HG03521 (cell line): ENCODE measurements around the gene XPC.
"Not testable (repeated sequence)": the region's sequence is repeated elsewhere in the genome, so short reads cannot be mapped to it uniquely, and the experiment has no call there.

ENCODE experiments used
- ATAC-seq: cut with Tn5 transposase; IDR thresholded peaks from one replicate; pipeline ENCODE4 v1.9.1; 2021; ENCODE audit warnings: mild to moderate bottlenecking, moderate library complexity; ENCODE audit not compliant: unreplicated experiment

The XPC gene

GRCh38 chr3:14122301-14122700 lies 56.1 kb downstream of the XPC start:
- no peak for ATAC-seq

DNA sequence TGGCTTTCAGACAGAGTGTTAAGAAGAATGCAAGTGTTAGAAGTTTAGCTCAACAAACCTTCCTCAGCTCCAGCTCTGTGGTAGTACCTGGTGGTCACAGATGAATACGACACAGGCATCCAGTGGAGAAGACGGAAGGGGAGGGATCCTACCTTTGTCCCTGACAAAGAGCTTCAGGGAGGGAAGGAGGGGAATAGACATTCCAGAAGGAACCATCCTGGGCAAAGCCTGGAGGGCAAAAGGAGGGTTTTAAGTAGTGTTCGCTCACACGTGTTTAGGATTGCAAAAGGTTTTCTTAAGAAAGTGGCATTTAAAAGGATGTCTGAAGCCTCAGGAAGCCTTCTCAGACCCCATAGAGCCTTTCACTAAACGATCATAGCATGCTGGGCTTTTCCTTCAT lies 56.5 kb downstream of the XPC start:
- ATAC-seq: no peak

GRCh38 chr3:14120921-14121448 lies 57.4 kb downstream of the XPC start:
- not testable (repeated sequence) for ATAC-seq

GRCh38 chr3:14120111-14120920 lies 58.1 kb downstream of the XPC start:
- no peak for ATAC-seq

DNA sequence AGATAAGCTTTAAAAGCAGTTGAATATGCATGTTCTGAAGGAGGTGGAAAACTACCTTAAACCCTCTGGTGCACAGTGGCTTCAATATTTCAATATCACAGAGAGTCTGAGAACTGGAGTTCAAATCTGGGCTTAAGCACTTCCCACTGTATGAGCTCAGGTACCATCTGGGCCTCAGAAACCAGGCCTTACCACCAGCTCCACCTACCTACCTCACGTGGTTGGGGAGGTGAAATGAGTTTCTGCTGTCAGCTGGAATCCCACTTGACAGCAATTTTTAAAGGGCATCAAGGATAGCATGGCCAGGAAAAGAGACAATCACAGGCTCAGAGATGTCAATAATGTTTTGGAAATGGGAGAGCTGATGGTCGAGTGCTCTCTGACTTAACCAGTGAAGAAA lies 58.8 kb downstream of the XPC start:
- ATAC-seq: no peak

- ATAC-seq: no peak
These were observed 59.7 kb downstream of the XPC start for GRCh38 chr3:14118400-14119381.

- ATAC-seq: no peak
These were observed 60.7 kb downstream of the XPC start for GRCh38 chr3:14117468-14118399.

GRCh38 chr3:14113965-14114635 lies 64.3 kb downstream of the XPC start:
- ATAC-seq: no peak

DNA sequence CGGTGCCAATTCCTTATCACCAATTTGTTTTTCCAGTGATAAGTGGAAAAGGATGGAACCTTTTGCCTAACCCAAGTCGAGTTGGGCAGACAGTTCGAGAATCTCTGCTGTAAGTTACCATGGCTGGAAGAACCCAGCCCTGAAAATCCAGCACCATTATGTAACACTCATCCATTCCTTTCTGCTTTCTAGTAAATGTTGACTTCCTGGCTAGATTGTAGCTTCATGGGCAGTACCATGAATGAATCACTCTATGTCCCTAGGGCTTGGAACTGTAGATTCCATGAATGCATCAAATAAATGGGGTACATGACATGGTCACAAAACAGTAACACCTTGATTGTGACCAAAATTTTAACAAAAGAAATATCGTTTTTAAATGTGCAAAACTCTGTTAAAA lies 67.7 kb downstream of the XPC start:
- no peak for ATAC-seq

DNA sequence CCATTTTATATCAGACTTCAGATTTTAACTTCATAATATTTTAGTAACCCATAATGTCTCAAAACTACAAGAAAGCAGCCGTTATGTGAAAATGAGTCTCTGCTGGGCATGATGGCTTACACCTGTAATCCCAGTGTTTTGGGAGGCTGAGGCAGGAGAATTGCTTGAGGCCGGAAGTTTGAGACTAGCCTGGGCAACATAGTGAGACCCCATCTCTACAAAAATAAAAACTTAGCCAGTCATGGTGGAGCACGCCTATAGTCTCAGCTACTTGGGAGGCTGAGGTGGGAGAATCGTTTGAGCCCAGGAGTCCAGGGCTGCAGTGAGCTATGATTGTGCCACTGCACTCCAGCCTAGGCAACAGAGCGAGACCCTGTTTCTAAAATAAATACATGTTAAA lies 68.6 kb downstream of the XPC start:
- ATAC-seq: not testable (repeated sequence)

DNA sequence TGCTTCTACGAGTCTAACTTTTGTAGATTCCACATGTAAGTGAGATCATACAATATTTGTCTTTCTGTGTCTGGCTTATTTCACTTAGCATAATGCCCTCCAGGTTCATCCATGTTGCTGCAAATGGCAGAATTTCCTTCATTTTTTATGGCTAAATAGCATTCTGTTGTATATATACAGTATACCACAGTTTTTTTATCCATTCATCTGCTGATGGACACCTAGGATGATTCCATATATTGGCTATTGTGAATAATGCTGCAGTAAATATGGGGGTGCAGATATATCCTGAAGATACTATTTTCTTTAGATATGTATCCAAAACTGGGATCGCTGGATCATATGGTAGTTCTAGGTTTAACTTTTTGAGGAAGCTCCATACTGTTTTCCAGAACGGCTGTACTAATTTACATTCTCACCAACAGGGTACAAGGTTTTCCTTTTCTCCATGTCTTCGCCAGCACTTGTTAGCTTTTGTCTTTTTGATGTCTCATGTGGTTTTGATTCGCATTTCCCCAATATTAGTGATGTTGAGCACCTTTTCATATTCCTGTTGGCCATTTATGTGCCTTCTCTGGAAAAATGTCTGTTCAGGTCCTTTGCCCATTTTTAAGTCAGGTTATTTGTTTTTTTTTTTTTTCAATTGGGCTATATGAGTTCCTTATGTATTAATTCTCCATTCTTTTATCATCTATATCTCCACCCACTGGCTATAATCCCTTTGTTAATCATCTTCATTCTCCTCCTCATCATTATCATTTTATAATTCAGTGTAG lies 80.6 kb downstream of the XPC start:
- ATAC-seq: no peak

- ATAC-seq: no peak
These were observed 81.7 kb downstream of the XPC start for GRCh38 chr3:14096742-14097141.
